Epithelial cell of proximal tubule (primary cell): Measurements from ENCODE around the gene LRRC32. TPM values are rescaled to one million over a fixed set of nuclear protein-coding genes. Genes with fewer than 3 reads are reported as not detected.

ENCODE experiments used
- DNase-seq: peaks from one replicate; pipeline ENCODE4 v3.0.0-alpha.2; 2011; ENCODE audit warnings: low read depth
- H3K4me3 ChIP-seq: 2 replicates; pipeline ENCODE4 v1.5.1; 2011; ENCODE audit warnings: low read depth, mild to moderate bottlenecking, low read length
- CTCF ChIP-seq: conservative IDR thresholded peaks from 2 replicates; pipeline ENCODE4 v1.5.1; 2012; ENCODE audit warnings: low read depth, mild to moderate bottlenecking, low read length
- total RNA-seq: library from RNA; depleted of rRNA; stranded (reverse); fragments of >200 nt; gene quantifications from 2 replicates; pipeline ENCODE4 v1.2.3, GENCODE V29; 2015

LRRC32 gene
- total RNA-seq = 0.29 TPM in 2 replicates

GRCh38 chr11:76670485-76671236, at the start of gene LRRC32:
Gene LRRC32, minus strand, starts transcription at chr11:76670747. Its CDS starts 4,793 bp downstream, at chr11:76665954.
- H3K4me3 ChIP-seq = peak within 1 kb of the TSS; percentile 60
- no peak for TF ChIP-seq CTCF
- DNase-seq = no peak

GRCh38 chr11:76719686-76720085, 49.1 kb upstream of the LRRC32 start:
- no peak for TF ChIP-seq CTCF
- DNase-seq = no peak
- H3K4me3 ChIP-seq = no peak overlapping the region

- no peak for DNase-seq
- TF ChIP-seq CTCF = no peak
- no peak overlapping the region for H3K4me3 ChIP-seq
Observed at GRCh38 chr11:76719281-76719680, 48.7 kb upstream of the LRRC32 start.

- H3K4me3 ChIP-seq = no peak overlapping the region
- DNase-seq = no peak
- no peak for TF ChIP-seq CTCF
Observed at GRCh38 chr11:76717816-76718215, 47.3 kb upstream of the LRRC32 start.

- no peak for TF ChIP-seq CTCF
- no peak for DNase-seq
- no peak overlapping the region for H3K4me3 ChIP-seq
Observed at GRCh38 chr11:76717369-76717768, 46.8 kb upstream of the LRRC32 start.

GRCh38 chr11:76716268-76716667, 45.7 kb upstream of the LRRC32 start:
- H3K4me3 ChIP-seq = no peak overlapping the region
- DNase-seq = no peak
- no peak for TF ChIP-seq CTCF

- no peak overlapping the region for H3K4me3 ChIP-seq
- TF ChIP-seq CTCF = no peak
- DNase-seq = no peak
Observed at GRCh38 chr11:76714493-76714892, 43.9 kb upstream of the LRRC32 start.
